IMR-90 (cell line): Measurements from ENCODE around the gene STAG1. TPM values are rescaled to one million over a fixed set of nuclear protein-coding genes. Genes with fewer than 3 reads are reported as not detected.
A peak's percentile ranks its signal among the peaks of the same experiment; 100 is the strongest.

Source experiments
- ATAC-seq: fragments of 200-7000 bp; cut with Tn5 transposase; 2 replicates; pipeline ENCODE4 v1.9.1; 2020; ENCODE audit warnings: low read depth, mild to moderate bottlenecking, moderate library complexity
- BruUV-seq: library from RNA; stranded (reverse); fragments of 400-500 nt; replicated peaks from 2 replicates; lab custom pipeline; 2021; lab: Mats Ljungman, UMichigan
- CTCF ChIA-PET: fragments of 300-600 bp; formaldehyde crosslinking; extraction: SDS; loops from one replicate; lab custom pipeline; 2021; ENCODE audit warnings: antibody characterized with exemption; lab: Yijun Ruan, JAX
- POLR2A ChIA-PET: fragments of 300-600 bp; sonication (Branson Sonifier 250); formaldehyde crosslinking; loops from one replicate; lab custom pipeline; 2022; ENCODE audit warnings: antibody characterized with exemption; ENCODE audit not compliant: unreplicated experiment; lab: Charles Lee
- DNase-seq: peaks from one replicate; pipeline ENCODE4 v3.0.0; 2013
- H2AFZ ChIP-seq: replicated peaks from 2 replicates; pipeline ENCODE3; 2013; ENCODE audit warnings: low read length, mild to moderate bottlenecking; ENCODE audit not compliant: poor library complexity
- H2AK5ac ChIP-seq: 2 replicates; pipeline ENCODE4 v1.6.1; 2013; ENCODE audit warnings: low read depth, low read length, inconsistent platforms
- H2AK9ac ChIP-seq: replicated peaks from 2 replicates; pipeline ENCODE3; 2013; ENCODE audit warnings: mild to moderate bottlenecking, low read depth, low read length, moderate library complexity; ENCODE audit not compliant: poor library complexity
- H2BK120ac ChIP-seq: 2 replicates; pipeline ENCODE4 v1.6.1; 2013; ENCODE audit warnings: low read depth, low read length, inconsistent platforms
- H2BK15ac ChIP-seq: 3 replicates; pipeline ENCODE4 v1.6.1; 2013; ENCODE audit warnings: low read depth, low read length, inconsistent platforms
- H2BK20ac ChIP-seq: 2 replicates; pipeline ENCODE4 v1.6.1; 2013; ENCODE audit warnings: low read depth, mild to moderate bottlenecking, inconsistent platforms, low read length, moderate library complexity
- H2BK5ac ChIP-seq: 2 replicates; pipeline ENCODE4 v1.6.1; 2013; ENCODE audit warnings: mild to moderate bottlenecking, low read depth, low read length, inconsistent platforms; ENCODE audit not compliant: poor library complexity, severe bottlenecking
- H3K14ac ChIP-seq: replicated peaks from 2 replicates; pipeline ENCODE4 v1.6.1; 2013; ENCODE audit warnings: low read depth, low read length, inconsistent platforms
- H3K18ac ChIP-seq: 2 replicates; pipeline ENCODE4 v1.6.1; 2013; ENCODE audit warnings: low read depth, low read length, control low read depth
- H3K23ac ChIP-seq: 2 replicates; pipeline ENCODE4 v1.6.1; 2013; ENCODE audit warnings: low read depth, low read length, inconsistent platforms
- H3K27ac ChIP-seq: 2 replicates; pipeline ENCODE4 v1.5.1; 2013; ENCODE audit warnings: mild to moderate bottlenecking, control low read depth, low read length; ENCODE audit not compliant: insufficient read depth
- H3K27me3 ChIP-seq: 2 replicates; pipeline ENCODE4 v1.6.1; 2013; ENCODE audit warnings: low read length; ENCODE audit not compliant: control insufficient read depth, insufficient read depth
- H3K36me3 ChIP-seq: 2 replicates; pipeline ENCODE4 v1.6.1; 2013; ENCODE audit warnings: low read length, mixed read lengths; ENCODE audit not compliant: control insufficient read depth, insufficient read depth
- H3K4ac ChIP-seq: 2 replicates; pipeline ENCODE4 v1.6.1; 2013; ENCODE audit warnings: low read depth, low read length, inconsistent platforms
- H3K4me1 ChIP-seq: 2 replicates; pipeline ENCODE4 v1.6.1; 2013; ENCODE audit warnings: low read length, mixed read lengths; ENCODE audit not compliant: control insufficient read depth, insufficient read depth
- H3K4me2 ChIP-seq: 2 replicates; pipeline ENCODE4 v1.6.1; 2013; ENCODE audit warnings: low read depth, mild to moderate bottlenecking, control low read depth, low read length, moderate library complexity
- H3K4me3 ChIP-seq: 2 replicates; pipeline ENCODE4 v1.5.1; 2013; ENCODE audit warnings: low read depth, mild to moderate bottlenecking, control low read depth, low read length, moderate library complexity; ENCODE audit not compliant: insufficient read depth
- H3K56ac ChIP-seq: 2 replicates; pipeline ENCODE4 v1.6.1; 2013; ENCODE audit warnings: low read length, inconsistent platforms; ENCODE audit not compliant: insufficient read depth; ENCODE audit errors: extremely low read depth
- H3K79me1 ChIP-seq, 2 experiments: 2 replicates each; pipeline ENCODE4 v1.6.1; 2013; ENCODE audit warnings: low read length in 2 of 2, inconsistent platforms in 1 of 2, low read depth in 1 of 2
- H3K9ac ChIP-seq: 2 replicates; pipeline ENCODE4 v1.6.1; 2013; ENCODE audit warnings: low read depth, low read length, control low read depth
- H3K9me1 ChIP-seq: 2 replicates; pipeline ENCODE4 v1.6.1; 2013; ENCODE audit warnings: low read length, inconsistent platforms; ENCODE audit not compliant: insufficient read depth
- H3K9me3 ChIP-seq: 2 replicates; pipeline ENCODE4 v1.6.1; 2013; ENCODE audit warnings: low read length; ENCODE audit not compliant: control insufficient read depth, insufficient read depth
- H4K20me1 ChIP-seq: 2 replicates; pipeline ENCODE4 v1.6.1; 2013; ENCODE audit warnings: low read length, inconsistent platforms; ENCODE audit not compliant: insufficient read depth
- H4K5ac ChIP-seq: 2 replicates; pipeline ENCODE4 v1.6.1; 2013; ENCODE audit warnings: mild to moderate bottlenecking, low read depth, low read length, control low read depth
- H4K8ac ChIP-seq, 2 experiments: 2 replicates each; pipeline ENCODE4 v1.6.1; 2013; ENCODE audit warnings: low read depth in 2 of 2, low read length in 2 of 2, control low read depth in 1 of 2, inconsistent platforms in 1 of 2
- H4K91ac ChIP-seq: 2 replicates; pipeline ENCODE4 v1.6.1; 2013; ENCODE audit warnings: low read depth, low read length, inconsistent platforms; ENCODE audit not compliant: insufficient read depth
- BHLHE40 ChIP-seq: fragments of 150-350 bp; IDR thresholded peaks from 2 replicates; pipeline ENCODE4 v1.6.1; 2016; ENCODE audit warnings: mild to moderate bottlenecking, low read depth, low read length
- CEBPB ChIP-seq: IDR thresholded peaks from 2 replicates; pipeline ENCODE4 v1.6.1; 2012; ENCODE audit warnings: low read depth, low read length, improper control_type of control experiment
- CHD1 ChIP-seq: IDR thresholded peaks from 2 replicates; pipeline ENCODE4 v1.6.1; 2012; ENCODE audit warnings: low read depth, low read length, improper control_type of control experiment
- RCOR1 ChIP-seq: IDR thresholded peaks from 2 replicates; pipeline ENCODE4 v1.6.1; 2012; ENCODE audit warnings: mild to moderate bottlenecking, low read length, improper control_type of control experiment; ENCODE audit not compliant: insufficient replicate concordance
- WGBS, 2 experiments: methylation state at CpG; one replicate each; pipeline versions ENCODE4 v1.1.5 to v1.1.7; 2013; ENCODE audit warnings: missing lambda C conversion rate in 2 of 2; ENCODE audit not compliant: insufficient read length in 1 of 2; ENCODE audit errors: extremely low coverage in 2 of 2; 5-methylcytosine and 5-hydroxymethylcytosine counted together
- dilution Hi-C: fragments of 300-500 bp; cut with HindIII; formaldehyde crosslinking; loops from one replicate; pipeline ENCODE4 v1.14.3; 2018; ENCODE audit warnings: low sequenced_read_pairs; ENCODE audit not compliant: unreplicated experiment
- in situ Hi-C: fragments of 300-500 bp; cut with MboI; formaldehyde crosslinking; loops from 3 replicates; pipeline ENCODE4 v1.14.3; 2019; ENCODE audit warnings: low sequenced_read_pairs, inconsistent platforms, mixed read lengths
- intact Hi-C: fragments of 100-400 bp; cut with micrococcal nuclease; formaldehyde crosslinking; loops from 2 replicates; pipeline ENCODE4 v1.10.0; 2022
- polyA plus RNA-seq, 3 experiments: library from polyadenylated mRNA; depleted of rRNA; stranded (reverse); fragments of >200 nt; gene quantifications; 2 replicates each; pipeline ENCODE4 v1.2.3, GENCODE V29; 2012; ENCODE audit warnings: low replicate concordance in 1 of 3
- total RNA-seq: library from RNA; depleted of rRNA; stranded (reverse); fragments of >200 nt; gene quantifications from 2 replicates; pipeline ENCODE4 v1.2.3, GENCODE V29; 2012

The STAG1 gene
- total and polyA plus RNA-seq, 2 of the 4 experiments (the other 2 are of a cell fraction) = 9.6 to 32.3 TPM

- TF ChIP-seq CEBPB = peak; percentile 78
- no peak for TF ChIP-seq CHD1
- no peak for TF ChIP-seq RCOR1
- TF ChIP-seq BHLHE40 = no peak
- Histone ChIP-seq H3K56ac (no peak overlapping the region), H3K4me2 (no peak overlapping the region), H2BK120ac (no peak overlapping the region), H2AFZ (no peak overlapping the region), H3K9me3 (no peaks in the 10 kb centered on the region), H3K4me3 (no peak overlapping the region), H2AK9ac (no peak overlapping the region), H3K36me3 (peaks cover 2% of the 10 kb centered on the region; the same call in 1 of the 2 replicates), H3K79me1 (peaks cover 34 to 61% of the 10 kb centered on the region in 2 experiments), H2AK5ac (no peak overlapping the region), H3K4me1 (0 out of 2 replicates have a peak, but pooled peaks cover 2% of the 10 kb centered on the region), H4K91ac (no peak overlapping the region), H3K23ac (no peak overlapping the region), H2BK15ac (no peak overlapping the region), H3K4ac (no peak overlapping the region), H3K14ac (no peak overlapping the region), H4K8ac (no peak overlapping the region), H3K9ac (no peak overlapping the region), H2BK5ac (no peak overlapping the region), H4K20me1 (peaks cover 12% of the 10 kb centered on the region), H3K18ac (no peak overlapping the region), H2BK20ac (no peak overlapping the region), H3K27me3 (no peaks in the 10 kb centered on the region), H3K27ac (no peak overlapping the region), H3K9me1 (0 out of 2 replicates have a peak, but pooled peaks cover 3% of the 10 kb centered on the region), H4K5ac (no peak overlapping the region)
- intact Hi-C loops = no loop called here
- no TSS peak for BruUV-seq
- in situ Hi-C loops = no loop called here
- POLR2A ChIA-PET = no interaction called here
- WGBS, 2 experiments = no CpG with 5 or more reads among the region's 3 CpGs
- dilution Hi-C loops = no loop called here
- ATAC-seq (no peak), DNase-seq (no peak)
- CTCF ChIA-PET = no interaction called here
These were observed 43.7 kb downstream of the STAG1 start for GRCh38 chr3:136708333-136708985.
